HTERT RPE-1 (cell line): ENCODE results near the gene PRR18.

Source experiments
- in situ Hi-C: fragments of 300-500 bp; cut with MboI; formaldehyde crosslinking; loops from 4 replicates; pipeline ENCODE4 v1.14.3; 2020; ENCODE audit warnings: low sequenced_read_pairs

Gene PRR18

DNA sequence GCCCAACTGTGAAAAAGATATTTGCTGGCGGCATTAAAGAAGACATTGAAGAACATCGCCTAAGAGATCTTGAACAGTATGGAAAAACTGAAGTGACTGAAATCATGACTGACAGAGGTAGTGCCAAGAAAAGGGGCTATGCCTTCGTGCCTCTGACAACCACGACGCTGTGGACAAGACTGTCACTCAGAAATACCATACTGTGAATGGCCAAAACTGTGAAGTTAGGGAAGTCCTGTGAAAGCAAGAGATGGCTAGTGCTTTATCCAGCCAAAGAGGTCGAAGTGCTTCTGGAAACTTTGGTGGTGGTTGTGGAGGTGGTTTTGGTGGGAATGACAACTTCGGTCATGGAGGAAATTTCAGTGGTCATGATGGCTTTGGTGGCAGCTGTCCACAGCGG, 26.7 kb upstream of the PRR18 start:
- in situ Hi-C loops, result no loop called here

- in situ Hi-C loops, result no loop called here
Observed at GRCh38 chr6:166333172-166333995, 25.2 kb upstream of the PRR18 start.

DNA sequence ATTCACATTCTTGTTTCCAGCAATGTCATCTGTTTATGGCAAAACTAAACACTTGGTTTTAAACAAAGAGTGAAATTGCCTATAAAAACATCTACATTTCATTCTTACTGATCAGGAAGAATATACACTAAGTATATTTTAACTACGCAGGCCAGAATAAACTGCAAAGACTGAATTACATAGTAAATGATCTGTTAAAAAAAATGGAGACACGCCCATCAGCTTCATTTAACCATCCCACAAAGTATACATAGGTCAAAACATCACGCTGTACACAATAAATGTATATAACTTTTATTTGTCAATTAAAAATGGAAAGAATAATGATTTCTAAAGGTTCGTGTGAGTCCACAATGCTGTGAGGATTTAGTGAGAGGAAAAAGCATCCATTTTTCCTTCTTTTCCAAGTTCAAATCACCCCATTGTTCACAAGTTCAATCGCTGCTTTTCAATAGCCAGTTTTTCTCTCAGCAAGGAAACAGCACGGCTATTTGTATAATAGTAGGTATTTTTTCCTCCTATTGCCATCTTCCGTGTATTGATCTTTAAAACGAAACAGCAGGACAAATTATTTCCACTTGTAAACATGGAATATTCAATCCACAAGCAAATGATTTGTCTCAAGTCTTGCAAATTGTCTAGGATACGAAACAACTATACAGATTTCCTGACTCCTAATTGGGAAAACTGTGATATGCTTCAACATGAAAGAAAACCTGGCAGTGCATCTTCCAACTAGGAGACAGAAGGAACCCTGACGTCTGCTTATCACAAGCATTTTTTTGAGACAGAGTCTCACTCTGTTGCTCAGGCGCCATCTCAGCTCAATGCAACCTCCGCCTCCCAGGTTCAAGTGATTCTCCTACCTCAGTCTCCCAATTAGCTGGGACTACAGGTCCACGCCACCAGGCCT, 23.6 kb upstream of the PRR18 start:
- in situ Hi-C loops, result no loop called here

GRCh38 chr6:166330612-166331011, 22.4 kb upstream of the PRR18 start:
- in situ Hi-C loops, result no loop called here

GRCh38 chr6:166325383-166326042, 17.3 kb upstream of the PRR18 start:
- in situ Hi-C loops, result no loop called here

DNA sequence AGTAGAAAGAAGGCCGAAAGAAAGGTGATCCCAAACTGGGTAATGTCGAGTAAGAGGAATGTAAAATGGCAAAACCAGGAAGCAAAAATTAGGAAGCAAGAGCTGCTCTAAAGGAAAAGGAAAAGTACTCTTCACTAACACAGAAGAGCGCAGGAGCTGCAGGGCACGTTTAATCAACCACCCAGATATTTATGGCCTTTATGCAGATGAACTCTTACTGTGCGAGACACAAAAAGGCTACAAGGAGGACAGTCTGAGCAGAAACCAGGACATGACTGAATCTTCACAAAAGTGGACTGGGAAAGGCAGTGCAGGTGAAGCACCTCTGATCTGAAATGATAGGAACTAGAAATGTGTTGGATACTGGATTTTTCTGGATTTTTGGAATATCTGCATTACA, 15.2 kb upstream of the PRR18 start:
- in situ Hi-C loops, result no loop called here

- in situ Hi-C loops, result no loop called here
Observed at GRCh38 chr6:166318649-166319600, 10.7 kb upstream of the PRR18 start.

GRCh38 chr6:166318227-166318626, 10.0 kb upstream of the PRR18 start:
- in situ Hi-C loops, result no loop called here

DNA sequence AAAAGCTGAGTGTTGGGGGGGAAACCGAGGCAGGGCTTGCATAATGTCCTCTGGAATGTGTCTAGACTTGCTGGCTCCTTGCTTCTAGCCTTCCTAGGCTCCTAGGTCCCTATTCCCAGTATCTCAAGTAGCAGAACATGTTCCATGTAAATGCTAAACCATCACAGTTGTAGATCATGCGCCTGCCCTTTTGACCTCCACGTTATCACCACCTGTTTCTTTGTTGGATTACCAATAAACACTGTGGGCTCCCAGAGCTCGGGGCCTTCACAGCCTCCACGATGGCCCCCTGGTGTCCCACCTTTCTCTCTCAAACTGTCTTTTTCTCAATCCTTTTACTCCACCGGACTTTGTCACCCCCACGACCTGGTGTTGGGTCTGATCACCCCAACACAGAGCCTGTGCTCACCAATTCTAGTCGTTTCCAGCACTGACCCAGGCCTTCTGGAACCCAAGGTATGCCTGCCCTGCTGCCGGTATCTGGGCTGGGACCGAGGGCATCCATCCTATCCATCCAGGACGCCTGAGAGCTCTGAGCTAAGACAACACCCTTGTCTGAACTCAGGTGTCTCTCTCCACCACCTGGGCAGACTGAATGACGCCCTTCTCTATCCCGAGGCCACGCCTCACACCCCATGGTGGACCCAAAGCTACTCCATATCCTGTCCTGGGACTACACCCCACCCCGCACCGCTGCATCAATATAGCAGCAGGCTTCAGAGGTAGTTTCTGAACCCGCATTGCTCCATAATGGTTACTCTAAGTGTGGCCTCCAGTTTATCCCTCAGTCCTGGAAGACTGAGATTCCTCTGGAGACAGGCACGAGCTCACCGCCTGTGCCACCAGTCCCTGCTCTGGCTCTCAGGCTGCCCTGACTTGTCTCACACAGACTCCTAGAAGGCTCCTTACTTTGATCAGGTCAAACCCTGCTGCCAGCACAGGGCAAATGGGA, 9.3 kb upstream of the PRR18 start:
- in situ Hi-C loops, result no loop called here

GRCh38 chr6:166315436-166315835, 7.2 kb upstream of the PRR18 start:
- in situ Hi-C loops, result no loop called here

GRCh38 chr6:166314454-166314853, 6.3 kb upstream of the PRR18 start:
- in situ Hi-C loops, result no loop called here

- in situ Hi-C loops, result no loop called here
Observed at GRCh38 chr6:166313255-166314070, 5.3 kb upstream of the PRR18 start.

DNA sequence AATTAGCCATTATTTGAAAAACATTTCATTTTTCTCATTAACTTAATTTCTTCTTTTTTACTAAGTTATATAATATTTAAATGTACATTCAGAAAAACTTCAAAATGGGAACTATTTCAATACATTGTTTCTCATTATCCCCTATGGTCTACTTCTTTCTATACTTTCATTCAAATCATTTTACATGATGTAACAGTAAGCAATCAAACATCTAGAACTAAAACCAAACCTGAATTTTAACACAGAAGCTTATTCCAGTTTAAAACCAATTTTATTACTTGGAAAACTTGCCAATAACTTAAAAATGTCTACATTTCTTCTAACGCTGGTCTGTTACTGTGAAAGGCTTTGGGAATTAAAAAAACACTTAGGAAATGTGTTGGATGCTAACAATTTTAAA, 4.6 kb upstream of the PRR18 start:
- in situ Hi-C loops, result no loop called here

DNA sequence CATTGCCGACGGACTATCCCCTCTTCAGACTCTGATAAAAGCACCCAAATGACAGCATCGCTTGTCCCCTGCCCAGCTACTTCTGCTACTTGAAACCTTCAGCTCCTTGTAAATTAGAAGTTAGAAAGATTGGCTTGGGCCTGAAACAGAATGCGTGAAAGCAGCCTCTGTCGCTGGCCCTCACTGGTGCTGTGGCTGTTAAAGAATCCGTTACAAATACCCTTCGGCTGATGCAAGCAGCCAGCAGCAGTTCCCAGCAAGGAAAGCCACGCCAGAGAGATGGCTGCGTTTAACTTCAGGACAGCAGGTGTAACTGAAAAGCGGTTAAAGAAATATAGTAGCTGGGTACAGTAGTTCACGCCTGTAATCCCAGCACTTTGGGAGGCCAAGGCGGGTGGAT, 2.4 kb upstream of the PRR18 start:
- in situ Hi-C loops, result no loop called here

GRCh38 chr6:166309977-166310376, 1.8 kb upstream of the PRR18 start:
- in situ Hi-C loops, result no loop called here

DNA sequence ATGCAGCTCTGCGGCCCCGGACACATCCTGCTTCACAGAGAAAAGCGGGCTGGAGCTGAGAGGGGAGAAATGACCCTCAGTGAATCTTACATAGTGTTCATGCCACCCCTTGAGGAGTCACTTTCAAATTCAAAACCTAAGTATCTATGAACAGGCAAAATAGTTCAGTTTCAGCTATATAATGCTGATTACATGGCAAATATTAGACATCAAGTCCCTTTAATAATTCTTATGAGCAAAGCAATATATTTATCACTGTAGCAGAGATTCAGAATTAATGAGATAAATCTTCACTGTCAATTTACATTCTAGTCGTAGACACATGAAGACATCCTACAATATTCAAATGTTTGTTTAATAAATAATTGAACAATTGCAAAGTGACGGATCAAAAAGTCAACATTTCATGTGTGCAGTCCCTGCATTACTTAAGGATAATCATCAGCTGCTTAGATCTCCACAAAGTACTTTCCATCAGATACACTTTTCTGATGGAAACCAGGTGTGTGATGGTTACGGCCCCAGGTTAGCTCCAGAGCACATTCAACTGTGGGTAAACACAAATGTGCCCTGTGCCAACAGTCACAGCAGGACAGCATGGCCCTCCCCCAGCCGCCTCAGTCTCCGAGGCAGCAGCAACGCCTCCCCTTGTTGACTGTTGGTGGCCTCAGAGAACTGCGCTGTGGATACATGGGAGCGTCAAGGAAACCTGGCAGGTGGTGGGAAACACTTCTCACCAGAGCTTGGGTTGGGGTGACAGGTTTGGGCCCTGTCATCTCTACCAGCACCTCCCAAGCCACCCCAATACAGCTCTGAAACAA, 787 bp upstream of the PRR18 start:
- in situ Hi-C loops, result no loop called here
